Natural killer cell (primary cell): ENCODE data around the gene SKAP1. TPM values are rescaled to one million over a fixed set of nuclear protein-coding genes. Genes with fewer than 3 reads are reported as not detected.
"Not testable (repeated sequence)": the region's sequence is repeated elsewhere in the genome, so short reads cannot be mapped to it uniquely, and the experiment has no call there.

Experiments used
- ATAC-seq, 3 donors: fragments of 150-1000 bp in 2 of 3; fragments of 200-7000 bp in 1 of 3; cut with Tn5 transposase; 1 replicate in 1 of 3; 2 replicates in 2 of 3; pipeline ENCODE4 v1.10.0; 2021; ENCODE audit warnings: mild to moderate bottlenecking in 2 of 3, moderate library complexity in 2 of 3
- DNase-seq, 2 donors: peaks; one replicate each; pipeline versions ENCODE4 v3.0.0 to v3.0.0-alpha.2; 2013 to 2021; ENCODE audit warnings: mixed read lengths in 1 of 2
- H3K27ac ChIP-seq: one replicate; pipeline ENCODE4 v1.5.1; 2013; ENCODE audit warnings: mild to moderate bottlenecking, low read length
- H3K27me3 ChIP-seq: one replicate; pipeline ENCODE4 v1.6.1; 2013; ENCODE audit warnings: low read length; ENCODE audit not compliant: control insufficient read depth, insufficient read depth
- H3K36me3 ChIP-seq: one replicate; pipeline ENCODE4 v1.6.1; 2013; ENCODE audit warnings: low read length; ENCODE audit not compliant: control insufficient read depth, insufficient read depth
- H3K4me1 ChIP-seq: one replicate; pipeline ENCODE4 v1.6.1; 2013; ENCODE audit warnings: low read length; ENCODE audit not compliant: control insufficient read depth, insufficient read depth
- H3K4me3 ChIP-seq: one replicate; pipeline ENCODE4 v1.5.1; 2013; ENCODE audit warnings: low read length
- H3K9me3 ChIP-seq: one replicate; pipeline ENCODE4 v1.6.1; 2013; ENCODE audit warnings: low read length; ENCODE audit not compliant: control insufficient read depth, insufficient read depth
- H3K27ac Mint-ChIP-seq, 2 donors: one replicate each; pipeline ENCODE4 v1.8.0; 2022; ENCODE audit warnings: mild to moderate bottlenecking in 2 of 2, mixed read lengths in 2 of 2, moderate library complexity in 1 of 2
- H3K27me3 Mint-ChIP-seq, 2 donors: one replicate each; pipeline ENCODE4 v1.8.0; 2022; ENCODE audit warnings: low read depth in 2 of 2, mixed read lengths in 2 of 2
- H3K36me3 Mint-ChIP-seq: one replicate; pipeline ENCODE4 v1.8.0; 2022; ENCODE audit warnings: mixed read lengths
- H3K4me1 Mint-ChIP-seq, 2 donors: one replicate each; pipeline ENCODE4 v1.8.0; 2022; ENCODE audit warnings: mixed read lengths in 2 of 2
- H3K4me3 Mint-ChIP-seq: one replicate; pipeline ENCODE4 v1.8.0; 2022; ENCODE audit warnings: mild to moderate bottlenecking, moderate library complexity, mixed read lengths
- H3K9me3 Mint-ChIP-seq, 2 donors: one replicate each; pipeline ENCODE4 v1.8.0; 2022; ENCODE audit warnings: mixed read lengths in 2 of 2
- WGBS: methylation state at CpG from one replicate; pipeline ENCODE4 v1.1.7; 2013; ENCODE audit warnings: missing lambda C conversion rate; ENCODE audit not compliant: insufficient coverage; 5-methylcytosine and 5-hydroxymethylcytosine counted together
- intact Hi-C: fragments of 100-400 bp; cut with micrococcal nuclease; formaldehyde crosslinking; loops from one replicate; pipeline ENCODE4 v1.14.2; 2022
- total RNA-seq, 4 donors: library from RNA; stranded (reverse); fragments of 120-200 nt in 1 of 4; gene quantifications; one replicate each; pipeline versions ENCODE4 v1.2.3 to v1.2.4, GENCODE V29; 2013 to 2022
- TF ChIP-seq, protein P1 (sequence below): fragments of 200-600 bp; IDR thresholded peaks from one replicate; pipeline ENCODE4 v1.8.0; 2022; ENCODE audit warnings: antibody characterized with exemption

The SKAP1 gene
- total RNA-seq, 3 donors from 2014 or later (not counting 1 experiment from before 2014, with no cell fraction given): 168 to 227 (median 190) TPM

GRCh38 chr17:48347177-48347576, 82.8 kb downstream of the SKAP1 start:
- Histone ChIP-seq H3K36me3 (peaks cover 31% of the 10 kb centered on the region), H3K27me3 (no peaks in the 10 kb centered on the region), H3K9me3 (no peaks in the 10 kb centered on the region), H3K4me1 (no peaks in the 10 kb centered on the region), H3K4me3 (no peak overlapping the region), H3K27ac (no peak overlapping the region)
- Mint-ChIP-seq H3K4me1 (peaks cover 15 to 33% of the 10 kb centered on the region in 2 donors), H3K27ac (peak overlapping the region in 1 of 2 donors; percentile 34), H3K36me3 (peaks cover 6% of the 10 kb centered on the region), H3K27me3 (no peaks in the 10 kb centered on the region), H3K4me3 (no peak overlapping the region), H3K9me3 (no peaks in the 10 kb centered on the region)
- intact Hi-C loops: no loop called here
- TF ChIP-seq, protein P1, sequence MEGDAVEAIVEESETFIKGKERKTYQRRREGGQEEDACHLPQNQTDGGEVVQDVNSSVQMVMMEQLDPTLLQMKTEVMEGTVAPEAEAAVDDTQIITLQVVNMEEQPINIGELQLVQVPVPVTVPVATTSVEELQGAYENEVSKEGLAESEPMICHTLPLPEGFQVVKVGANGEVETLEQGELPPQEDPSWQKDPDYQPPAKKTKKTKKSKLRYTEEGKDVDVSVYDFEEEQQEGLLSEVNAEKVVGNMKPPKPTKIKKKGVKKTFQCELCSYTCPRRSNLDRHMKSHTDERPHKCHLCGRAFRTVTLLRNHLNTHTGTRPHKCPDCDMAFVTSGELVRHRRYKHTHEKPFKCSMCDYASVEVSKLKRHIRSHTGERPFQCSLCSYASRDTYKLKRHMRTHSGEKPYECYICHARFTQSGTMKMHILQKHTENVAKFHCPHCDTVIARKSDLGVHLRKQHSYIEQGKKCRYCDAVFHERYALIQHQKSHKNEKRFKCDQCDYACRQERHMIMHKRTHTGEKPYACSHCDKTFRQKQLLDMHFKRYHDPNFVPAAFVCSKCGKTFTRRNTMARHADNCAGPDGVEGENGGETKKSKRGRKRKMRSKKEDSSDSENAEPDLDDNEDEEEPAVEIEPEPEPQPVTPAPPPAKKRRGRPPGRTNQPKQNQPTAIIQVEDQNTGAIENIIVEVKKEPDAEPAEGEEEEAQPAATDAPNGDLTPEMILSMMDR: no peak
- DNase-seq: no peak
- ATAC-seq: no peak

GRCh38 chr17:48344251-48344650, 85.8 kb downstream of the SKAP1 start:
- H3K9me3 Mint-ChIP-seq: no peaks in the 10 kb centered on the region
- DNase-seq: no peak
- no peak overlapping the region for H3K27ac ChIP-seq
- no peaks in the 10 kb centered on the region for H3K4me1 ChIP-seq
- no peak overlapping the region for H3K4me3 Mint-ChIP-seq
- ATAC-seq: no peak
- H3K27me3 ChIP-seq: no peaks in the 10 kb centered on the region
- no peak overlapping the region for H3K4me3 ChIP-seq
- H3K36me3 ChIP-seq: peaks cover 37% of the 10 kb centered on the region
- TF ChIP-seq, protein P1: no peak
- intact Hi-C loops: no loop called here
- peaks cover 8 to 35% of the 10 kb centered on the region in 2 donors for H3K4me1 Mint-ChIP-seq
- peaks cover 6% of the 10 kb centered on the region for H3K36me3 Mint-ChIP-seq
- peak overlapping the region; percentile 31 to 37 for H3K27ac Mint-ChIP-seq
- H3K27me3 Mint-ChIP-seq: no peaks in the 10 kb centered on the region
- no peaks in the 10 kb centered on the region for H3K9me3 ChIP-seq

DNA sequence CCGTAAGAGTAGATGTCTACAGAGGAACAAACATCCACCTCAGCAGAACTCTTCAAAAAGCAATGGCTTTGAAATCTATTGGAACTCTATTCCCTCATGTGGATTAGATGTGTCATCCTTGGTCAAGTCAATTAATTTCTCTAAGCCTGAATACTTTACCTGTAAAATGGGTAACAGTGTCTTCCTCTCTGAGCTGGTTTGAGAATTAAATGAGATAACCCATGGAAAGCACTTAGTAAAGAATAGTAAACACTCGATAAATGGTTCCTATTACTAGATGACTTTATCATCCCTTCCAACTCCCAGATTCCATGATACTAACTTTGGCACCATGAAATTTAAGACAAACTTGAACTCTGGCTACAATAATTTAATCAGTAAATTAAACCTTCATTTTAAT, 89.1 kb downstream of the SKAP1 start:
- Histone ChIP-seq H3K9me3 (no peaks in the 10 kb centered on the region), H3K36me3 (peaks cover 43% of the 10 kb centered on the region), H3K4me3 (no peak overlapping the region), H3K27me3 (no peaks in the 10 kb centered on the region), H3K27ac (no peak overlapping the region), H3K4me1 (no peaks in the 10 kb centered on the region)
- peak overlapping the region in 1 of 2 donors; percentile 24 for H3K27ac Mint-ChIP-seq
- peaks cover 14 to 35% of the 10 kb centered on the region in 2 donors for H3K4me1 Mint-ChIP-seq
- intact Hi-C loops: no loop called here
- H3K9me3 Mint-ChIP-seq: no peaks in the 10 kb centered on the region
- TF ChIP-seq, protein P1: no peak
- DNase-seq (no peak), ATAC-seq (no peak)
- no peak overlapping the region for H3K4me3 Mint-ChIP-seq
- 100% methylated on average over 1 of the region's 2 CpGs for WGBS
- no peaks in the 10 kb centered on the region for H3K27me3 Mint-ChIP-seq
- H3K36me3 Mint-ChIP-seq: peaks cover 6% of the 10 kb centered on the region

- H3K27me3 Mint-ChIP-seq: no peaks in the 10 kb centered on the region
- TF ChIP-seq, protein P1: no peak
- Histone ChIP-seq H3K36me3 (peaks cover 22% of the 10 kb centered on the region), H3K4me1 (no peaks in the 10 kb centered on the region), H3K27ac (no peak overlapping the region), H3K9me3 (no peaks in the 10 kb centered on the region), H3K27me3 (no peaks in the 10 kb centered on the region), H3K4me3 (no peak overlapping the region)
- 79% methylated on average over 1 of the region's 2 CpGs for WGBS
- peak overlapping the region; percentile 22 to 35 for H3K27ac Mint-ChIP-seq
- H3K36me3 Mint-ChIP-seq: no peaks in the 10 kb centered on the region
- ATAC-seq: no peak
- H3K4me3 Mint-ChIP-seq: no peak overlapping the region
- H3K9me3 Mint-ChIP-seq: no peaks in the 10 kb centered on the region
- no peak for DNase-seq
- peaks cover 8 to 26% of the 10 kb centered on the region in 2 donors for H3K4me1 Mint-ChIP-seq
- intact Hi-C loops: no loop called here
These were observed 91.3 kb downstream of the SKAP1 start for GRCh38 chr17:48338720-48339119.

DNA sequence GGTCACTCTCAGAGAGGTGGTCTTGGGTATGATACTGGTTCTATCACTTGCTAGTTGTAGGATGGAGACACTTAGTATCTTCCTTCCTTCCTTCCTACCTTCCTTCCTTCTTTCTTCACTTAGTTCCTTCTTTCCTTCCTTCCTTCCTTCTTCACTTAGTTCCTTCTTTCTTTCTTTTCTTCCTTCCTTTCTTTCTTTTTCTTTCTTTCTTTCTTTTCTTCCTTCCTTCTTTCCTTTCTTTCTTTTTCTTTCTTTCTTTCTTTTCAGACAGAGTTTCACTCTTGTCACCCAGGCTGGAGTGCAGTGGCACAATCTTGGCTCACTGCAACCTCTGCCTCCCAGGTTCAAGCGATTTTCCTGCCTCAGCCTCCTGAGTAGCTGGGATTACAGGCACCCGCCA, 92.1 kb downstream of the SKAP1 start:
- H3K4me3 Mint-ChIP-seq, ATAC-seq, H3K4me1 ChIP-seq, H3K4me3 ChIP-seq, H3K27me3 ChIP-seq, H3K27me3 Mint-ChIP-seq, DNase-seq, H3K9me3 Mint-ChIP-seq, H3K36me3 Mint-ChIP-seq, H3K9me3 ChIP-seq, H3K27ac ChIP-seq, intact Hi-C loops: not testable (repeated sequence)
- H3K36me3 ChIP-seq: peaks cover 16% of the 10 kb centered on the region
- 100% methylated on average over 2 of the region's 2 CpGs for WGBS
- H3K4me1 Mint-ChIP-seq: peaks cover 8 to 26% of the 10 kb centered on the region in 2 donors
- H3K27ac Mint-ChIP-seq: peak overlapping the region in 1 of 2 donors; percentile 35
